Loucy (cell line): Measurements from ENCODE around the gene TPRG1L.

Source experiments
- CTCF ChIP-seq: fragments of 200-600 bp; sonication (generic); conservative IDR thresholded peaks from 2 replicates; pipeline ENCODE4 v1.5.1; 2014; ENCODE audit warnings: mild to moderate bottlenecking, antibody characterized with exemption, low read length
- EZH2phosphoT487 ChIP-seq: fragments of 200-600 bp; IDR thresholded peaks from 2 replicates; pipeline ENCODE4 v1.6.1; 2018; ENCODE audit warnings: antibody characterized with exemption, mild to moderate bottlenecking, moderate library complexity, borderline replicate concordance

GRCh38 chr1:3677484-3677883 is 52.7 kb downstream of the TPRG1L start:
- TF ChIP-seq CTCF (no peak), EZH2phosphoT487 (no peak)
